Testis (tissue), 3 donors: Measurements from ENCODE around the gene RHO. TPM values are rescaled to one million over a fixed set of nuclear protein-coding genes. Genes with fewer than 3 reads are reported as not detected.

ENCODE experiments used
- DNase-seq: peaks from one replicate; pipeline ENCODE4 v3.0.0-alpha.2; 2019
- H3K27ac ChIP-seq, 2 donors: fragments of 200-600 bp; sonication (generic); one replicate each; pipeline ENCODE4 v1.5.1; 2019
- H3K27me3 ChIP-seq: fragments of 200-600 bp; sonication (generic); one replicate; pipeline ENCODE4 v1.5.1; 2019
- H3K36me3 ChIP-seq: fragments of 200-600 bp; sonication (generic); one replicate; pipeline ENCODE4 v1.5.1; 2017; ENCODE audit warnings: low read depth; ENCODE audit errors: missing control alignments
- H3K4me1 ChIP-seq: fragments of 200-600 bp; sonication (generic); one replicate; pipeline ENCODE4 v1.5.1; 2019
- H3K4me3 ChIP-seq, 2 donors: fragments of 200-600 bp; sonication (generic); one replicate each; pipeline ENCODE4 v1.5.1; 2017 to 2019
- H3K9me3 ChIP-seq: fragments of 200-600 bp; sonication (generic); one replicate; pipeline ENCODE4 v1.5.1; 2017
- POLR2A ChIP-seq: fragments of 450-650 bp; IDR thresholded peaks from one replicate; pipeline ENCODE4 v1.6.1; 2017; ENCODE audit warnings: antibody characterized with exemption, mild to moderate bottlenecking, moderate library complexity
- WGBS, 2 donors: methylation state at CpG; one replicate each; pipeline ENCODE4 v1.1.5; 2018; 5-methylcytosine and 5-hydroxymethylcytosine counted together
- intact Hi-C: fragments of 100-400 bp; cut with DNase I; formaldehyde crosslinking; loops from one replicate; pipeline ENCODE4 v1.15.1; 2023; ENCODE audit warnings: low total_unique reads
- polyA plus RNA-seq: library from polyadenylated mRNA; stranded (reverse); fragments of 350-450 nt; fragmentation: Illumina TruSeq; extraction: RNeasy Lipid Tissue Mini Kit (QIAGEN cat#74804); gene quantifications from one replicate; pipeline ENCODE4 v1.2.3, GENCODE V29; 2014; ENCODE audit warnings: low read depth, low replicate concordance; ENCODE audit not compliant: insufficient read depth
- total RNA-seq, 2 donors: library from RNA; depleted of rRNA; stranded (reverse); fragments of >200 nt; gene quantifications; one replicate each; pipeline ENCODE4 v1.2.3, GENCODE V29; 2016
- TF ChIP-seq, protein P1 (sequence below), 3 experiments: fragments of 450-650 bp in 2 of 3; fragments of 200-600 bp in 1 of 3; sonication (generic) in 1 of 3; IDR thresholded peaks; one replicate each; pipeline ENCODE4 v1.5.1; 2016 to 2019; ENCODE audit warnings: antibody characterized with exemption in 3 of 3, mild to moderate bottlenecking in 2 of 3, moderate library complexity in 1 of 3

The RHO gene
- total and polyA plus RNA-seq, 3 donors from 2014 or later, result 0.25 TPM; not detected in 2

DNA sequence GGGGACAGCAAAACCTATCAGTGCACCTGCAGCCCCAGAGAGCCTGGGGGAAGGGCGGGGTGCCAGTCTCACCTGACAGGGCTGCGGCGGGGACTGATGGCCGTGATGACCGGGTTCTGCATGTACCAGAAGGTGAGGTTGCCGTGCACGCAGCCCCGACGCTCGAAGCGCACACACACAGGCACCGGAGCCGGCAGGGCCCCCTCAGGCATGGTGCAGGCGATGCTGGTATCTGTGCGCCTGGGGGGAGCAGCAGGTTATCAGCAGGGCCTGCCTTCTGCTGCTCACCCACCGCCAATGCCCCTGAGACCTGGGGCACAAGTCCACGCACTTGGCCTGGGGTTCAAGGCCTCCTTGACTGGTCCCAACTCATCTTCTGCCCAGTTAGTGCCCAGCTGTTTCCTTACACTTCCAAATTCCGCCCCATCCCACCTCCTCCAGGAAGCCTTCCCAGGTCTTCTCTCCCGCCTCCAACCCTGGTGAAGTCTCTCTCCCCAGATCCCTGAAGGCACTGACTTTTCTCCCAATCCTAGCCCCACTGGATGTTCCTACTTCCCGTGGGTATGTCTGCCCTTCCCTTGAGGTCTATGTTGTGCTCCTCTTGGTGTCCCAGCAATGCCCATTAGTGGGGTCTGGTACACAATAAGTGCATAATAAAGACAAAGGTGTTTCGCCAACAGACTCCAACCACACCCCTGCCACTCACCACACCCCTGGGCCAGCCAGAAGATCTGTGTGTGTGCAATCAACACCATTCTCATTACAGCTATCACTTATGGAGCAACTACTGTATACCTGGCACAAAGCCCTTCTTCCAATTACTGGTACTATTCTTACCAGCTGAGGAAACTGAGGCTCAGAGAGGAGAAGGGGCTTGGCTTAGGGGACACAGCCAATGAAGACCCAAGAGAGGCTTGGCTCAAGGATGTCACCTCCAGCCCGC lies 43.4 kb downstream of the RHO start:
- H3K4me3 ChIP-seq, result no peak overlapping the region
- H3K9me3 ChIP-seq, result no peaks in the 10 kb centered on the region
- no peaks in the 10 kb centered on the region for H3K36me3 ChIP-seq
- DNase-seq, result no peak
- H3K27ac ChIP-seq, result no peak overlapping the region
- no peak for TF ChIP-seq POLR2A
- TF ChIP-seq, protein P1, sequence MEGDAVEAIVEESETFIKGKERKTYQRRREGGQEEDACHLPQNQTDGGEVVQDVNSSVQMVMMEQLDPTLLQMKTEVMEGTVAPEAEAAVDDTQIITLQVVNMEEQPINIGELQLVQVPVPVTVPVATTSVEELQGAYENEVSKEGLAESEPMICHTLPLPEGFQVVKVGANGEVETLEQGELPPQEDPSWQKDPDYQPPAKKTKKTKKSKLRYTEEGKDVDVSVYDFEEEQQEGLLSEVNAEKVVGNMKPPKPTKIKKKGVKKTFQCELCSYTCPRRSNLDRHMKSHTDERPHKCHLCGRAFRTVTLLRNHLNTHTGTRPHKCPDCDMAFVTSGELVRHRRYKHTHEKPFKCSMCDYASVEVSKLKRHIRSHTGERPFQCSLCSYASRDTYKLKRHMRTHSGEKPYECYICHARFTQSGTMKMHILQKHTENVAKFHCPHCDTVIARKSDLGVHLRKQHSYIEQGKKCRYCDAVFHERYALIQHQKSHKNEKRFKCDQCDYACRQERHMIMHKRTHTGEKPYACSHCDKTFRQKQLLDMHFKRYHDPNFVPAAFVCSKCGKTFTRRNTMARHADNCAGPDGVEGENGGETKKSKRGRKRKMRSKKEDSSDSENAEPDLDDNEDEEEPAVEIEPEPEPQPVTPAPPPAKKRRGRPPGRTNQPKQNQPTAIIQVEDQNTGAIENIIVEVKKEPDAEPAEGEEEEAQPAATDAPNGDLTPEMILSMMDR (IDR thresholded peaks at IDR 0.05), result no peak
- H3K27me3 ChIP-seq, result no peaks in the 10 kb centered on the region
- peaks cover 11% of the 10 kb centered on the region for H3K4me1 ChIP-seq
- WGBS, 2 donors, result 86 to 96% methylated on average over 7 to 22 of the region's 22 CpGs
- intact Hi-C loops, result no loop called here

DNA sequence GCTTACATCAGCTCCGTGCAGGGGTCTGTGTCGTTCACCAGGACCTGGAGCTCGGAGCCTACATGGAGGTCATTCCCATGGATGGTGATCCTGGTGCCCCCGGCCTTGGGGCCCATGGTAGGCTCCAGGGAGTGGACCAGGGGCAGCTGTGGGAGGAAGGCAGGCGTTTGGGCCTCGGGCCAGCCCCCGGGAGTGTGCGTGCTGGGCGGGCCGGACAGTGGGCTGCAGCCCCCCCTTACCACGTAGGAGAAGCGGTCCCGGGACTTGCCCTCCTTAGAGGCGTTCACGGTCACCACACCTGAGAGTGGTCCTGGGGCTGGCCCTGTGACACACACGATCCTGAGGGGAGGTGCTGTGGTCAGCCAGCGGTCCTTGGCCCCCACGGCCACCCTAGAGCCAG lies 44.2 kb downstream of the RHO start:
- no peak for DNase-seq
- WGBS, 2 donors, result 84 to 87% methylated on average over 13 to 18 of the region's 18 CpGs
- Histone ChIP-seq H3K4me1 (peaks cover 10% of the 10 kb centered on the region), H3K4me3 (no peak overlapping the region), H3K36me3 (no peaks in the 10 kb centered on the region), H3K9me3 (no peaks in the 10 kb centered on the region), H3K27me3 (no peaks in the 10 kb centered on the region), H3K27ac (no peak overlapping the region)
- TF ChIP-seq, protein P1 (IDR thresholded peaks at IDR 0.05), result no peak
- TF ChIP-seq POLR2A, result no peak
- intact Hi-C loops, result no loop called here

DNA sequence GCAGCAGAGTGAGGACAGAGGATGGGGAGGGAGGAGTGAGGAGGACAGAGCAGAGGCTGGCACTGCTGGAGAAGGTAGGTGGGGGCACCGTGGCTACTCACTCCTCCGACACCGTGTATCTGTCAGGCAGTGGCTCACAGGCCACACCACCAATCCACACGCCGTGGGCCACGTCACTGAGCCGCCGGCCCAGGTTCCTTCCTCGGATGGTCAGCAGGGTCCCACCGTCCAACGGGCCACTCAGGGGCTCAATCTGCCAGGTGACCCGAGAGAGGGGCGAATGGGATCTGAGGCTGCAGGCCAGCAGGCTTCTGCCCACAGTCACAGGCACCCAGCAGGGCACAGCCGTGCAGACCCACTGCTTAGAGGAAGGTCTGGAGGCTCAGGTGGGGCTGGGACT lies 45.1 kb downstream of the RHO start:
- H3K4me3 ChIP-seq, result no peak overlapping the region
- H3K36me3 ChIP-seq, result no peaks in the 10 kb centered on the region
- H3K4me1 ChIP-seq, result peaks cover 12% of the 10 kb centered on the region
- DNase-seq, result no peak
- no peak overlapping the region for H3K27ac ChIP-seq
- H3K9me3 ChIP-seq, result no peaks in the 10 kb centered on the region
- intact Hi-C loops, result no loop called here
- TF ChIP-seq, protein P1 (IDR thresholded peaks at IDR 0.05), result no peak
- no peak for TF ChIP-seq POLR2A
- WGBS, 2 donors, result 92 to 93% methylated on average over 11 to 13 of the region's 14 CpGs
- H3K27me3 ChIP-seq, result no peaks in the 10 kb centered on the region

DNA sequence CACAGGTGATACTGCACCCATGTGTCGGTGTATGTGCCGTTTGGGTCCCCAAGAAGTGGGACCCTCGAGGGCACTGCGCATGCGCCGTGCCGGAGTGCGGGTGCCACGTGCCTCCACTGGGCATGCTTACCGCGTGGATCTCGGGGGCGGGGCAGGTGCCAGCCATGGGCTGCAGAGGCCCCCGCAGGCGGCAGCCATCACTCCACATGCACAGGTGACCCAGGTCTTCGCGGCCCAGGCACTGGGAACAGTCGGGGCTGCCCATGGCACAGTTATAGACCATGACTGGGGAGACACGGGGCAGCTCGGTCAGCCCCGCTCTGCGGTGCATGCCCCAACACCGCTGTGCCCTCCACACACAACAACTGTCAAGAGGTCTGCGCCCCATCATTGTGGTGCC lies 45.8 kb downstream of the RHO start:
- intact Hi-C loops, result no loop called here
- H3K36me3 ChIP-seq, result no peaks in the 10 kb centered on the region

More for the DNA sequence above, 45.8 kb downstream of the RHO start:
- 95 to 100% methylated on average over 3 to 24 of the region's 24 CpGs for WGBS, 2 donors
- no peaks in the 10 kb centered on the region for H3K27me3 ChIP-seq
- H3K4me3 ChIP-seq, result no peak overlapping the region
- DNase-seq, result no peak
- no peak for TF ChIP-seq POLR2A
- TF ChIP-seq, protein P1 (IDR thresholded peaks at IDR 0.05), result no peak
- H3K4me1 ChIP-seq, result peaks cover 16% of the 10 kb centered on the region
- no peak overlapping the region for H3K27ac ChIP-seq
- H3K9me3 ChIP-seq, result no peaks in the 10 kb centered on the region
